ENCODE measurements around the gene NID2. TPM values are rescaled to one million over a fixed set of nuclear protein-coding genes. Genes with fewer than 3 reads are reported as not detected.

NID2 gene
- total RNA-seq, 2 experiments from 2014 or later, result 0.30 to 0.33 TPM

DNA sequence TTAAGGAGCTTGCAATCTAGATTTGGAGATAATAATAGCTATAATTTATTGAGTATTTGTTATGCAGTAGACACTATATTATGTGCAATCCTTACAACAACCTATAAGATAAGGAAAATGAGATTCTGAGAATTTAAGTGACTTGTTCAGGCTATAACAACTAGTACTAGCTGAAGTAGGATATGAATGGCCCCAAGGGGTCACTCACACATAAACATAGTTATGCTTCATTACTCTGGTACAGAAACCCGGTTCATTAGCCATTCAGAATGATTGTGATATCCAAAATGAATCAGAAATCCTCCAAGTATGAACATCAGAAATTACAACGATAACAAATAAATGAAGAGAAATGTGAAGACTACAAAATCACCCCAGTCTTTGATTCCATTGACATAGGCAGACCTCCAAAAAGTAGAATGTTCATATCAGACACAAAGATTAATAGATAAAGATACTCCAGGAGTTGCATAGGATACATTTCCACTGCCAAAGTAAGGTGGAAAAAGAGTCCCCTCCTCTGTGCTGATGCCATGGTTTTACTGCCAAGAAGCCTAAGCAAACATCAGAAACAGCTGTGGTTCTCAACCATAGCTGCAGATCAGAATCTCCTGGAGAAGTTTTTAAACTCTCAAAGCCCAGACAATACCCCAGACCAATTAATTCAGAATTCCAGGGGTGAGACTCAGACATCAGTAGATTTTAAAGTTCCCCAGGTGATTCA, 8.6 kb upstream of the NID2 start:
- POLR2A ChIA-PET, result no interaction called here
- Mint-ChIP-seq H3K27ac (no peak overlapping the region), H3K36me3 (ENCODE audit: low read depth) (no peaks in the 10 kb centered on the region), H3K9me3 (peaks cover 5% of the 10 kb centered on the region), H3K27me3 (peaks cover 30% of the 10 kb centered on the region), H3K4me1 (peaks cover 3% of the 10 kb centered on the region), H3K4me3 (no peak overlapping the region)
- no peak for DNase-seq
- CTCF ChIA-PET, result no interaction called here

DNA sequence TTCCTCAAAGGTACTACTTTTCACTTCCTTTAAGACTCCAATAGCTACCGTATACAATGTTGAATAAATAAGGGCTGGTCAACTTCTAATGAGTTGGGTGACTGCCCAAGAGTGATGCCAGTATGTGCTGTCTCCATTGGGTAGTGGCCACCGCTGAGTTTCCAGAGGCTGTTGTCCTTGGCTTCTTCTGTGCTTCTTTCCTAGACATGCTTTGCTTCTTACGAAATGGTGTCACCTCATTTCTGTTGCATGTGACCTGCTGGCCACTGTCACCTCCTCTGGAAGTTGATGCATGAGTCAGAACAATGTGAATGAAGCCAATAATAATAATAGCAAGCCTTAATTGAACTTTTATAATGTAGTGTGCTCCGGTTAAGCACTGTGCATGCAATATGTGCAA, 7.5 kb upstream of the NID2 start:
- no peak overlapping the region for H3K4me3 Mint-ChIP-seq
- H3K36me3 Mint-ChIP-seq (ENCODE audit: low read depth), result no peaks in the 10 kb centered on the region
- H3K27ac Mint-ChIP-seq, result no peak overlapping the region
- H3K4me1 Mint-ChIP-seq, result peaks cover 3% of the 10 kb centered on the region
- H3K27me3 Mint-ChIP-seq, result peaks cover 35% of the 10 kb centered on the region
- no peak for DNase-seq
- peaks cover 5% of the 10 kb centered on the region for H3K9me3 Mint-ChIP-seq
- CTCF ChIA-PET, result no interaction called here
- POLR2A ChIA-PET, result no interaction called here

DNA sequence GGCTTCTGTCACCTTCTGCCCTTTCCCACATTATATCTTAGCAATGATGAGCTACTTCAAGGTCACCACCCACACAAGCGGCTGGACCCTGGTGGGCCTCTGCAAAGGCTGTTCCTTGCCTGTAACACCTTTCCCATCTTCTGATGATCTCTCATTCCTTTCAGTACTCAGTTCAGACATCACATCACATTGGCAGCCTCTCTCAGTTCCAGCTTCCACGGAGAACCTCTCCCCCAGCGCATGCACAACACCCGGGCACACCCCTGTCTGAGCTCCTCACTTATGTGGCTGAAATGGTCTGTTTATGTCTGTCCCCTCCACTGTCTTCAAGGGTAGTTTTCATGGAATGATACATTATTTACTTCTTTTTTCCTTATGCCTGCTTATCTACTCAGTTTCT, 6.5 kb upstream of the NID2 start:
- no peaks in the 10 kb centered on the region for H3K36me3 Mint-ChIP-seq (ENCODE audit: low read depth)
- H3K27ac Mint-ChIP-seq, result no peak overlapping the region
- H3K27me3 Mint-ChIP-seq, result peaks cover 43% of the 10 kb centered on the region
- H3K4me3 Mint-ChIP-seq, result no peak overlapping the region
- ChIA-PET POLR2A (no interaction called here), CTCF (interaction anchor here (0.8 kb wide), 1 partner anchor 9 kb away, joined by 3 read pairs; no protein-coding TSS in a partner anchor)
- no peak for DNase-seq
- H3K4me1 Mint-ChIP-seq, result peaks cover 3% of the 10 kb centered on the region
- peaks cover 5% of the 10 kb centered on the region for H3K9me3 Mint-ChIP-seq

DNA sequence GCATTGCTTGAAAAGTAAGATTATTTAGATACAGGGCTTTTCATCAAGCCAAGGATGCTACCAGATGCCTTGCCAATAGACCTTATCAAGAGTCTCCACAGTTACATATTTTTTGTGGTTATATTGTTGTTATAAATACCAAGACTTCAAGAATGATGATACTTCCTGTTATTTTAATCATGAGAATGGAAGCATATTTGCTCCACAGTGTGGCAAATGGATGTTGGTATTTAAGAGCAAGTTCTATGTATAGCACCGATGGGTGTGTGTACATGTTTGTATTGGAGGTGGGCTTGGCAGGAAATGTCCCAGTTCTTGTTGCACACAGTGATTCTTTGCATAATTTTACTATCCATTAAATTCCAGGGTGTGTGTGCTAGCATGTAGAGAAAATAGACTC, 4.4 kb upstream of the NID2 start:
- POLR2A ChIA-PET, result no interaction called here
- CTCF ChIA-PET, result no interaction called here
- Mint-ChIP-seq H3K36me3 (ENCODE audit: low read depth) (no peaks in the 10 kb centered on the region), H3K4me3 (no peak overlapping the region), H3K4me1 (peaks cover 10% of the 10 kb centered on the region), H3K27ac (no peak overlapping the region), H3K9me3 (peaks cover 5% of the 10 kb centered on the region), H3K27me3 (peaks cover 45% of the 10 kb centered on the region)
- DNase-seq, result no peak

DNA sequence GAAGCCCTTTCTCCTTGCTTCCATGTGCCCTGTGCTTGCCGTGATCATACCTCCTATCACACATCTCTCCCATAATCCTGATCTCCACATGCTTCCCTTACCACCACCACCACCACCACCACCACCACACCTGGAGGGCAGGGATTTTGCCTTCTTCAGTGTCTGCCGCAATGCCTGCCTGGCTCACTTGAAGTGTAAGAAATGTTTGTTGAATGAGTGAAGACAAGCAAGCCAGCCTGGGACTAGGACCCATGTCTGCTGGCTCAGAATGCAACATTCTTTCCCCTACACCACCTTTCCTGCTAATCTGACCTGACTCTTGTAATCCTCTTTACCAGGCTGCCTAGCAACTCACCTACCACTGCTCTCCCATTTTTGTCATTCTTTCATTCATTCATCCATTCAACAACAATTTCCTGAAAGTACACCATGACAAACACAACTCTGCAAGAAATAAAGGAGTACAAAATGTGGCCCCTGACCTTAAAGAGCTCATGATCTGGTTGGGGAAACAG, 3.5 kb upstream of the NID2 start:
- Mint-ChIP-seq H3K4me1 (peaks cover 16% of the 10 kb centered on the region), H3K4me3 (no peak overlapping the region), H3K27ac (no peak overlapping the region), H3K27me3 (peaks cover 51% of the 10 kb centered on the region), H3K9me3 (peaks cover 5% of the 10 kb centered on the region), H3K36me3 (ENCODE audit: low read depth) (peaks cover 1% of the 10 kb centered on the region)
- POLR2A ChIA-PET, result no interaction called here
- CTCF ChIA-PET, result interaction anchor here (1.4 kb wide), 1 partner anchor 8 kb away, joined by 3 read pairs; no protein-coding TSS in a partner anchor
- no peak for DNase-seq

DNA sequence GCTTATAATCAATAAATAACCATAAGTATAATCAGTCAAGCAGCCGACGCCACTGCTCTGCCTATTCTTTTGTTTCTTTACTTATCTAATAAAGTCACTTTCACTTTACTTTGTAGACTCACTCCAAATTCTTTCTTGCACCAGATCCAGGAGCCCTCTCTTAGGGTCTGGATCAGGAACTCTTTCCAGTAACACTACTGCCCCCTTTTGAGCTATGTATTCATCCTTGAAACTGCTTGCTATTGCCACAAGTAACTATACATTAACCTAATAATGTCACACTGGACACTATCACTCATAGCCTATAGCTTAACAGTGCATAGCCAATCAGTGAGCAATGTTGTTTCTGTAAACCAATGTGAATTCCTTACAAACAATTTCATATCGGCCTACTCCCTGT, 2.8 kb upstream of the NID2 start:
- H3K36me3 Mint-ChIP-seq (ENCODE audit: low read depth), result peaks cover 1% of the 10 kb centered on the region
- DNase-seq, result no peak
- no peak overlapping the region for H3K4me3 Mint-ChIP-seq
- ChIA-PET POLR2A (no interaction called here), CTCF (interaction anchor here (0.9 to 1.4 kb wide), 2 partner anchors 9 to 24 kb away, joined by 3 read pairs; no protein-coding TSS in a partner anchor)
- no peak overlapping the region for H3K27ac Mint-ChIP-seq
- peaks cover 16% of the 10 kb centered on the region for H3K4me1 Mint-ChIP-seq
- H3K9me3 Mint-ChIP-seq, result peaks cover 5% of the 10 kb centered on the region
- H3K27me3 Mint-ChIP-seq, result peaks cover 56% of the 10 kb centered on the region

DNA sequence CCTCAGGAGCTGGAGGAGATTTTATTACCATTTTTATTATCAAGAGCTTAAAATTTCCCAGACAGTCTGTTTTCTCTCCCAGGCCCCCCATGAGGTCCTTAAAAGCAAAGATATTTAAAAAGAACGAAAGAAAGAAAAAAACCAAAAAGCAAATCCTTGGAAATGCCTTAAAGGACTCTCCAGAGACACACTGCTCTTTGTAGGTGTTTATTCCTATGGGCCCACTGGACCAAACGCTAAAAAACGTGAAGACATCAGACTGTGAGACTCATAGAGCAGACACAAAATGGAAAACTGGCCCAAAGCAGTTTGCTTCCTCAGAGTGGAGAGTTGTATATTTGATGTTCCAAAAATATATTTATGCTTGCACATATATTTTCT, 1.2 kb upstream of the NID2 start:
- peaks cover 5% of the 10 kb centered on the region for H3K9me3 Mint-ChIP-seq
- H3K4me3 Mint-ChIP-seq, result no peak overlapping the region
- H3K27ac Mint-ChIP-seq, result no peak overlapping the region
- H3K27me3 Mint-ChIP-seq, result peaks cover 65% of the 10 kb centered on the region
- H3K36me3 Mint-ChIP-seq (ENCODE audit: low read depth), result peaks cover 1% of the 10 kb centered on the region
- ChIA-PET POLR2A (no interaction called here), CTCF (no interaction called here)
- peaks cover 16% of the 10 kb centered on the region for H3K4me1 Mint-ChIP-seq
- no peak for DNase-seq

DNA sequence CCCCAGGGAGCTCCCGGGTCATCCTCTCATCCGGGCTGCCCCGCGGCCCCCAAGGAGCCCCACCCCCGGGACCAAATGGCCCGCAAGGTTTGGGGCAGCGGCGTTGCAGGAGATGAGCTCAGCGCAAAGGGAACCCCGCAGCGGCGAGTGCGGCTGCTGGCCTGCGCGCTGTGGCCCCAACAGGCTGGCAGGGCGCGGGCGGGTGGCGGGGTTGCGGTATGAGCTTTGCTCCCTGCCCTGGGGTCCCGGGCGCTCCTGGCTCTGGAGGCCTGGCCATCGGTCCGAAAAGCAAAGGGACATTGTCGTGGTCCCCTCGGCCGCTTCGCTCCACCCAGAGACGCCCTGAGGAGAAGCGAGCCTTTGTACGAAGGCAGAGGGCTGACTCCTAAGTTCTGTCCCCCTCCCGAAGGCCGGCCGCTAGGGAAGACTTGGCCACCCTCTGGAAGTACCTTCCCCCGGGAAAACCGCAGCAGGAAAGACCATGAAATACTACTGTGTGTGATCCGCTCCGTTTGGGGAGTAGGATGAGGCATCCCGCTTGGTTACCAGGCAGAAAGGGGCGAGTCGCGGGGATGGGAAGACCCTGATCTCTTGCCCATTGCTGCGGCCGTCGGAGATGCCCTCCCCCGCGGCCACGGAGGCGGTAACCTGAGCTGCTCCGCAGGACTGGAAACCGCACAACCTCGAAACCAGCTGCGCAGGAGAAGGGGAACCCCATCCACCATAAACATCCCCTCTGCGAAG, 620 bp upstream of the NID2 start:
- peaks cover 1% of the 10 kb centered on the region for H3K36me3 Mint-ChIP-seq (ENCODE audit: low read depth)
- peaks cover 70% of the 10 kb centered on the region for H3K27me3 Mint-ChIP-seq
- H3K4me1 Mint-ChIP-seq, result peaks cover 16% of the 10 kb centered on the region
- POLR2A ChIA-PET, result no interaction called here
- no peak overlapping the region for H3K4me3 Mint-ChIP-seq
- DNase-seq, result no peak
- H3K27ac Mint-ChIP-seq, result no peak overlapping the region
- H3K9me3 Mint-ChIP-seq, result peaks cover 4% of the 10 kb centered on the region
- CTCF ChIA-PET, result interaction anchor here (0.6 to 1.6 kb wide), 3 partner anchors 16 to 670 kb away, joined by 3 to 4 read pairs (median 3); no protein-coding TSS in a partner anchor

DNA sequence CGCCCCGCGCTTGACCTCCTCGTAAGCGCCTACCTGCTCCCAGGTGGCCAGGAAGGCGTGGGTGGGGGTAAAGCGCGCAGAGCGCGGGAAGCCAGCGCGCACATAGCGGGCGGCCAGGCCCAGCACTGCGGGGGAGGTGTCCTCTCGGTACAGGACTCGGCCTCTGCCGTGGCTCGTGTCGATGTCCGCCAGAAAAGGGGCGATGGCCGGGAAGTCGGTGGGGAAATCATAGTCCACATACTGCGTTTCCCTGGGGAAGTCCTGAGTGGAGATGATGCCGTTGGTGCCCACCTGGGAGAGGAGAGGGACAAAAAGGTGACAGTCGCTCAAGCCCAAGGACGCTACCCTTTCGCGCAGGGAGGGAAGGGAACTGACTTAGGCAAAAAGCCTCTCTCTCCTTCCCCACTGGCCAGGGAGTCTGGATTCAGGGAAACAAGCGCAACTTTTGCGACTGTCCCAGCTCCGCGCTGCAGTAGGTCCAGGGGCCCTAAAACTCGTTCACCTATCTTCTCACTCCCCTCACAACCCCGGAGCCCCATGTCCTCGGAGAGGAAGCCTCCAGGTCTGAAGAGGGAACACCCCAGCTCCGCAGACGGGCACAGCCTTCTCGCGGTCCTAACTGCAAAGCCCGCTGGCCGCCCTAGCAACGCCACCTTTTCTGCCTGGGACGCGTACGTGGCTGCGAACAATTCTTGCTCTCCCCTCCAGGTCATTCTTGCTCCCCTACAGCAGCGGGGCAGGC, 815 bp downstream of the NID2 start:
- POLR2A ChIA-PET, result no interaction called here
- Mint-ChIP-seq H3K4me1 (peaks cover 13% of the 10 kb centered on the region), H3K27ac (no peak overlapping the region), H3K4me3 (peak overlapping the region; percentile 44), H3K27me3 (peaks cover 75% of the 10 kb centered on the region), H3K9me3 (no peaks in the 10 kb centered on the region), H3K36me3 (ENCODE audit: low read depth) (peaks cover 1% of the 10 kb centered on the region)
- CTCF ChIA-PET, result interaction anchor here (1.6 kb wide), 1 partner anchor 15 kb away, joined by 3 read pairs; no protein-coding TSS in a partner anchor
- DNase-seq, result no peak

DNA sequence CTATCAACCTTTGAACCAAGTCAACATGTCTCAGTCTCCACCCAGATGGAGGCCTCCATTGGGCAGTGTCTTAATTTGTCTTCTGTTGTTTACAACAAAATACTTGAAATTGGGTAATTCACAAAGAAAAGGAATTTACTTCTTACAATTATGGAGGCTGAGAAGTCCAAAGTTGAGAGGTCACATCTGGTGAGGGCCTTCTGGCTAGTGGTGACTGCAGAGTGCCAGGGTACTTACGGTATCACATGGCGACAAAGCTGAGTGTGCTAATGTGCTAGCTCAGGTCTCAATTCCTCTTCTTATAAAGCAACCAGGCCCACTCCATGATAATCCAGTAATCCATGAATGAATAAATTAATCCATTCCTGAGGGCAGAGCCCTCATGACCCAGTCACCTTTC, 4.7 kb downstream of the NID2 start:
- CTCF ChIA-PET, result no interaction called here
- Mint-ChIP-seq H3K27me3 (peaks cover 68% of the 10 kb centered on the region), H3K27ac (no peak overlapping the region), H3K9me3 (no peaks in the 10 kb centered on the region), H3K4me1 (peaks cover 5% of the 10 kb centered on the region), H3K4me3 (no peak overlapping the region), H3K36me3 (ENCODE audit: low read depth) (peaks cover 1% of the 10 kb centered on the region)
- POLR2A ChIA-PET, result no interaction called here
- no peak for DNase-seq

DNA sequence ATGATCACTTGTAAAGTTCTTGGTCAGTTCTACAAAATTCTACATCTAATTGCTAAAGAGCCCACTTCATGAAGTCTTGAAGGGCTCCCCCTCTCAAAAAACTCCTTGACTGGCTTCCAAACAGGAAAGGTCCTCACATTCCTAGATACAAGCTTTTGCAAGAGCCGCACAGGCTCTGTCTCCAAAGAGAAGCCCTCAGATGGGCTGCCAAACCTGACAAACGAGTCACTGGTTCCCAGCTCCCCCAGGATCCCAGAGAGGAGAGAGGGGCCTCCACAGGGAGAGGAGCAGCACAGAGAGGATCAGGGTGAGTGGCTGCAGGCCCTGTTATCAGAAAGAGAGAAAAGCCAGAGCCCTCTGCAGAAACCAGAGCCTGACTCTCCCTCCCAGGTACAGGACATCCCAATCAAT, 5.8 kb downstream of the NID2 start:
- no peak for DNase-seq
- H3K36me3 Mint-ChIP-seq (ENCODE audit: low read depth), result peaks cover 1% of the 10 kb centered on the region
- H3K27me3 Mint-ChIP-seq, result peaks cover 61% of the 10 kb centered on the region
- CTCF ChIA-PET, result no interaction called here
- no peak overlapping the region for H3K4me3 Mint-ChIP-seq
- no peak overlapping the region for H3K27ac Mint-ChIP-seq
- H3K4me1 Mint-ChIP-seq, result peaks cover 5% of the 10 kb centered on the region
- POLR2A ChIA-PET, result no interaction called here
- no peaks in the 10 kb centered on the region for H3K9me3 Mint-ChIP-seq

DNA sequence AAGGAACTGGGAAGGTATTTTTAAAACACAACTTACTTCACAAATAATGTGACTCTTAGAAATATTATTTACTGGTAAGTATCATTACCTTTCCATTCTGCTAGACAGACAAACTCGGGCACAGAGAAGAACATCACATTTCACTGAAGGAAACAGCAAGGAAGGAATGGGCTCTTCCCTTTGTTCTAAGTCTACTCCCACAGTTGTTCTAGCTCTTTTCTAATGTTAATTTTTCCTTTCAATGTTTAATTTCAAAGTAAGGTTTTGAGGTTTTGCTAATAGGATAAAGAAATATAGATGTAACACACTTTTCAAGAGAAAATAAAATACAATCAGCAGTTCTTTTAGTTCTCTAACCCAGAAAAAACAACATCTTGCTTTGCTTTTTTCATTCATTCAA, 7.0 kb downstream of the NID2 start:
- no peak for DNase-seq
- ChIA-PET CTCF (no interaction called here), POLR2A (no interaction called here)
- Mint-ChIP-seq H3K27me3 (peaks cover 51% of the 10 kb centered on the region), H3K9me3 (no peaks in the 10 kb centered on the region), H3K4me3 (no peak overlapping the region), H3K36me3 (ENCODE audit: low read depth) (no peaks in the 10 kb centered on the region), H3K4me1 (no peaks in the 10 kb centered on the region), H3K27ac (no peak overlapping the region)

DNA sequence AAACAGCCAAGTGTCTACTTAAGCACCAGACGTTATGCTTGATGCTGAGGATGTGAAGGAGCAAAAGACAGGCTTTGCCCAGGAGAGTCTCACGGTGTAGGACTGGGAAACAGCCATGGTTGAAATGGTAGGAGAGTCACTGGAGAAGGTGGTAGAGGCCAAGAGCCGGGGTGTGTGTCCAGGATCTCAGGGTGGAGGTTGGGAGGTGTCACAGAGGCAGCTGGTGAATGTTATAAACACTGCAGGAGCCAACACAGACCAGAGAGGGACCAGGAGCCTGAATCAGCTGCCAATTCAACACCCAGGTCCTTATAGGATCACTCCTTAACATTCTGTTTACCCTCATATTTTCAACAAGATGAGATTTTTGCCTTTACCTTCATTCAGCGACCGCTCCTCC, 7.5 kb downstream of the NID2 start:
- Mint-ChIP-seq H3K27me3 (peaks cover 46% of the 10 kb centered on the region), H3K9me3 (no peaks in the 10 kb centered on the region), H3K36me3 (ENCODE audit: low read depth) (no peaks in the 10 kb centered on the region), H3K27ac (no peak overlapping the region), H3K4me1 (no peaks in the 10 kb centered on the region), H3K4me3 (no peak overlapping the region)
- POLR2A ChIA-PET, result no interaction called here
- no peak for DNase-seq
- CTCF ChIA-PET, result no interaction called here

Data from activated CD4-positive, alpha-beta T cell treated with anti-CD3 and anti-CD28 coated beads, Interleukin-2, amount 10 ng/mL, durations not matched to agents 7 days and 5 days (primary cell).